Gastrocnemius medialis (tissue), 4 donors: ENCODE data around the gene RNF25. TPM values are rescaled to one million over a fixed set of nuclear protein-coding genes. Genes with fewer than 3 reads are reported as not detected.

ENCODE experiments used
- ATAC-seq, 2 donors: fragments of 150-250 bp; one replicate each; pipeline ENCODE4 v1.9.1; 2016
- DNase-seq, 2 donors: peaks; one replicate each; pipeline ENCODE4 v3.0.0-alpha.2; 2019
- H3K27ac ChIP-seq, 4 donors: fragments of 200-600 bp; sonication (generic); 1 replicate in 1 of 4; 2 replicates in 3 of 4; pipeline ENCODE4 v1.5.1; 2016 to 2018; ENCODE audit warnings: mild to moderate bottlenecking in 2 of 4, moderate library complexity in 1 of 4
- H3K27me3 ChIP-seq, 3 donors: fragments of 200-600 bp; sonication (generic) in 2 of 3; 1 replicate in 1 of 3; 2 replicates in 2 of 3; pipeline versions ENCODE4 v1.5.1 to v1.6.0; 2016 to 2019; ENCODE audit warnings: mild to moderate bottlenecking in 1 of 3, moderate library complexity in 1 of 3
- H3K36me3 ChIP-seq, 2 donors: fragments of 200-600 bp; sonication (generic) in 1 of 2; one replicate each; pipeline ENCODE4 v1.5.1; 2017 to 2018
- H3K4me1 ChIP-seq, 2 donors: fragments of 200-600 bp; sonication (generic) in 1 of 2; one replicate each; pipeline ENCODE4 v1.5.1; 2016 to 2017; ENCODE audit warnings: mild to moderate bottlenecking in 2 of 2
- H3K4me3 ChIP-seq, 4 donors: fragments of 200-600 bp; sonication (generic) in 3 of 4; 1 replicate in 1 of 4; 2 replicates in 3 of 4; pipeline ENCODE4 v1.5.1; 2016 to 2019; ENCODE audit warnings: mild to moderate bottlenecking in 2 of 4
- H3K9me3 ChIP-seq, 3 donors: fragments of 200-600 bp; sonication (generic) in 2 of 3; 1 replicate in 1 of 3; 2 replicates in 2 of 3; pipeline ENCODE4 v1.5.1; 2016 to 2019
- CTCF ChIP-seq, 5 experiments: fragments of 450-650 bp in 3 of 5; fragments of 200-600 bp in 2 of 5; sonication (generic) in 2 of 5; IDR thresholded peaks in 4 of 5; conservative IDR thresholded peaks in 1 of 5; 1 replicate in 4 of 5; 2 replicates in 1 of 5; pipeline ENCODE4 v1.5.1; 2016 to 2019; ENCODE audit warnings: antibody characterized with exemption in 5 of 5, mild to moderate bottlenecking in 3 of 5, moderate library complexity in 3 of 5
- POLR2A ChIP-seq, 2 donors: fragments of 450-650 bp; IDR thresholded peaks; one replicate each; pipeline ENCODE4 v1.6.1; 2017; ENCODE audit warnings: antibody characterized with exemption in 2 of 2, mild to moderate bottlenecking in 2 of 2, moderate library complexity in 2 of 2
- in situ Hi-C, 4 donors: fragments of 200-750 bp; cut with MboI; loops; one replicate each; pipeline versions ENCODE4 v1.15.0 to v1.8.0; 2017; ENCODE audit warnings: low sequenced_read_pairs in 4 of 4
- intact Hi-C: fragments of 100-400 bp; cut with DNase I; formaldehyde crosslinking; loops from one replicate; pipeline ENCODE4 v1.15.1; 2023; ENCODE audit warnings: low total_unique reads
- total RNA-seq, 4 donors: library from RNA; depleted of rRNA; stranded (reverse); fragments of >200 nt; gene quantifications; one replicate each; pipeline versions ENCODE4 v1.1.0 to v1.2.3, GENCODE V29; 2016

The RNF25 gene
- total RNA-seq, 4 donors from 2014 or later = 11.7 to 39.1 (median 26.1) TPM

GRCh38 chr2:218719457-218719856 lies 47.7 kb upstream of the RNF25 start:
- in situ Hi-C loops = loop anchor here in 1 of 4 donors (5.0 to 10.0 kb wide), 2 partner anchors 65 to 123 kb away; partner anchors contain the start of gene CYP27A1

GRCh38 chr2:218718058-218718457 lies 46.3 kb upstream of the RNF25 start:
- no peaks in the 10 kb centered on the region for H3K27me3 ChIP-seq
- H3K9me3 ChIP-seq = no peaks in the 10 kb centered on the region
- H3K27ac ChIP-seq = no peak overlapping the region
- no peak for TF ChIP-seq CTCF (IDR thresholded peaks at IDR 0.05 in 4 of 5, conservative IDR thresholded peaks at IDR 0.05 in 1 of 5)
- no peak for TF ChIP-seq POLR2A (IDR thresholded peaks at IDR 0.05)
- in situ Hi-C loops = loop anchor here in 1 of 4 donors (5.0 to 10.0 kb wide), 2 partner anchors 67 to 124 kb away; partner anchors contain the start of gene CYP27A1
- peaks cover 0 to 8% of the 10 kb centered on the region in 2 donors for H3K36me3 ChIP-seq
- no peak overlapping the region for H3K4me3 ChIP-seq
- intact Hi-C loops = no loop called here
- DNase-seq (no peak), ATAC-seq (no peak)
- no peaks in the 10 kb centered on the region for H3K4me1 ChIP-seq

More at GRCh38 chr2:218719457-218719856, 47.7 kb upstream of the RNF25 start:
- TF ChIP-seq POLR2A (IDR thresholded peaks at IDR 0.05) = no peak
- TF ChIP-seq CTCF (IDR thresholded peaks at IDR 0.05 in 4 of 5, conservative IDR thresholded peaks at IDR 0.05 in 1 of 5) = no peak
- Histone ChIP-seq H3K27ac (no peak overlapping the region), H3K36me3 (peaks cover 0 to 8% of the 10 kb centered on the region in 2 donors), H3K4me3 (no peak overlapping the region), H3K27me3 (no peaks in the 10 kb centered on the region), H3K9me3 (no peaks in the 10 kb centered on the region), H3K4me1 (no peaks in the 10 kb centered on the region)
- DNase-seq (no peak), ATAC-seq (no peak)
- intact Hi-C loops = no loop called here

GRCh38 chr2:218717262-218717661 lies 45.5 kb upstream of the RNF25 start:
- ATAC-seq (peak; percentile 61 to 85), DNase-seq (no peak)
- intact Hi-C loops (no loop called here), in situ Hi-C loops (loop anchor here in 1 of 4 donors (5.0 to 10.0 kb wide), 2 partner anchors 68 to 125 kb away; partner anchors contain the start of gene CYP27A1)
- TF ChIP-seq CTCF (IDR thresholded peaks at IDR 0.05 in 4 of 5, conservative IDR thresholded peaks at IDR 0.05 in 1 of 5) (no peak), POLR2A (IDR thresholded peaks at IDR 0.05) (no peak)
- peaks cover 0 to 8% of the 10 kb centered on the region in 2 donors for H3K36me3 ChIP-seq
- H3K27ac ChIP-seq = no peak overlapping the region
- no peaks in the 10 kb centered on the region for H3K9me3 ChIP-seq
- H3K4me3 ChIP-seq = no peak overlapping the region
- peaks cover 0 to under 1% of the 10 kb centered on the region in 2 donors for H3K4me1 ChIP-seq
- no peaks in the 10 kb centered on the region for H3K27me3 ChIP-seq

GRCh38 chr2:218716070-218716469 lies 44.3 kb upstream of the RNF25 start:
- intact Hi-C loops = no loop called here
- Histone ChIP-seq H3K4me1 (peaks cover 9% of the 10 kb centered on the region in 2 donors), H3K9me3 (no peaks in the 10 kb centered on the region), H3K4me3 (no peak overlapping the region), H3K27ac (no peak overlapping the region), H3K36me3 (peaks cover 0 to 8% of the 10 kb centered on the region in 2 donors), H3K27me3 (no peaks in the 10 kb centered on the region)
- ATAC-seq (no peak), DNase-seq (no peak)
- in situ Hi-C loops = loop anchor here in 1 of 4 donors (5.0 to 10.0 kb wide), 2 partner anchors 69 to 126 kb away; partner anchors contain the start of gene CYP27A1
- TF ChIP-seq CTCF (IDR thresholded peaks at IDR 0.05 in 4 of 5, conservative IDR thresholded peaks at IDR 0.05 in 1 of 5) (no peak), POLR2A (IDR thresholded peaks at IDR 0.05) (no peak)
